Common myeloid progenitor, CD34-positive (primary cell): ENCODE results near the gene MAGEA2.
"Not testable (repeated sequence)": the region's sequence is repeated elsewhere in the genome, so short reads cannot be mapped to it uniquely, and the experiment has no call there.

Experiments
- CTCF ChIA-PET: fragments of 350-600 bp; sonication (Branson Sonifier 250); formaldehyde crosslinking; loops from one replicate; lab custom pipeline; 2021; ENCODE audit warnings: antibody characterized with exemption; lab: Charles Lee
- POLR2A ChIA-PET: fragments of 350-600 bp; sonication (Branson Sonifier 250); formaldehyde crosslinking; loops from one replicate; lab custom pipeline; 2021; ENCODE audit warnings: antibody characterized with exemption; lab: Charles Lee
- DNase-seq, 3 donors: peaks; one replicate each; pipeline versions ENCODE4 v3.0.0 to v3.0.0-alpha.2; 2013
- H3K27ac ChIP-seq, 2 experiments: 1 replicate in 1 of 2; 2 replicates in 1 of 2; pipeline ENCODE4 v1.7.0; 2013; ENCODE audit warnings: inconsistent platforms in 2 of 2, low read length in 2 of 2, mild to moderate bottlenecking in 2 of 2, low read depth in 1 of 2, moderate library complexity in 1 of 2; ENCODE audit not compliant: severe bottlenecking in 2 of 2, insufficient read depth in 1 of 2, poor library complexity in 1 of 2
- H3K27me3 ChIP-seq, 5 experiments: replicated peaks in 2 of 5; 1 replicate in 3 of 5; 2 replicates in 2 of 5; pipeline versions ENCODE4 v1.6.1 to v1.7.0; 2013; ENCODE audit warnings: low read length in 4 of 5, mild to moderate bottlenecking in 2 of 5, moderate library complexity in 2 of 5, inconsistent platforms in 1 of 5; ENCODE audit not compliant: insufficient read depth in 5 of 5, control insufficient read depth in 4 of 5
- H3K36me3 ChIP-seq, 4 experiments: 1 replicate in 2 of 4; 2 replicates in 2 of 4; pipeline versions ENCODE4 v1.6.1 to v1.7.0; 2013; ENCODE audit warnings: low read length in 3 of 4, control low read depth in 1 of 4, mild to moderate bottlenecking in 1 of 4; ENCODE audit not compliant: control insufficient read depth in 4 of 4, insufficient read depth in 4 of 4
- H3K4me1 ChIP-seq, 4 experiments: 1 replicate in 3 of 4; 2 replicates in 1 of 4; pipeline versions ENCODE4 v1.6.1 to v1.7.1; 2013; ENCODE audit warnings: low read length in 3 of 4, mild to moderate bottlenecking in 3 of 4, control low read depth in 1 of 4, inconsistent platforms in 1 of 4, moderate library complexity in 1 of 4; ENCODE audit not compliant: control insufficient read depth in 4 of 4, insufficient read depth in 4 of 4; ENCODE audit errors: control extremely low read depth in 1 of 4
- H3K4me3 ChIP-seq, 7 experiments: 1 replicate in 4 of 7; 2 replicates in 3 of 7; pipeline versions ENCODE4 v1.5.1 to v1.7.0; 2013; ENCODE audit warnings: mild to moderate bottlenecking in 7 of 7, low read length in 6 of 7, moderate library complexity in 6 of 7, inconsistent platforms in 2 of 7, low read depth in 2 of 7, control low read depth in 1 of 7; ENCODE audit not compliant: insufficient read depth in 4 of 7, control insufficient read depth in 1 of 7; ENCODE audit errors: extremely low read depth in 1 of 7
- H3K9me3 ChIP-seq, 5 experiments: 1 replicate in 4 of 5; 2 replicates in 1 of 5; pipeline versions ENCODE4 v1.6.1 to v1.7.1; 2013; ENCODE audit warnings: low read length in 4 of 5, mild to moderate bottlenecking in 2 of 5, inconsistent platforms in 1 of 5, low read depth in 1 of 5, moderate library complexity in 1 of 5; ENCODE audit not compliant: control insufficient read depth in 4 of 5, insufficient read depth in 2 of 5; ENCODE audit errors: control extremely low read depth in 1 of 5
- WGBS: methylation state at CpG from one replicate; pipeline ENCODE4 v1.1.5; 2013; ENCODE audit not compliant: insufficient coverage; 5-methylcytosine and 5-hydroxymethylcytosine counted together

MAGEA2 gene

GRCh38 chrX:152758918-152759317, 5.3 kb upstream of the MAGEA2 start, which contains the start of gene CSAG3:
Gene CSAG3 (plus strand): TSS chrX:152759218.
- WGBS: no CpG with 5 or more reads among the region's 2 CpGs
- H3K27ac ChIP-seq, DNase-seq, CTCF ChIA-PET, H3K27me3 ChIP-seq, H3K4me1 ChIP-seq, H3K9me3 ChIP-seq, H3K4me3 ChIP-seq, POLR2A ChIA-PET, H3K36me3 ChIP-seq: not testable (repeated sequence)

- H3K27ac ChIP-seq, H3K27me3 ChIP-seq, H3K4me1 ChIP-seq, H3K36me3 ChIP-seq, H3K4me3 ChIP-seq, POLR2A ChIA-PET, DNase-seq, CTCF ChIA-PET, H3K9me3 ChIP-seq: not testable (repeated sequence)
- WGBS: no CpG with 5 or more reads among the region's 5 CpGs
These were observed 1.2 kb upstream of the MAGEA2 start for GRCh38 chrX:152754871-152755270.

- no peak overlapping the region for H3K4me3 ChIP-seq
- no peaks in the 10 kb centered on the region for H3K4me1 ChIP-seq
- H3K9me3 ChIP-seq: peaks cover 0 to 3% (median 0%) of the 10 kb centered on the region in 5 experiments
- no peaks in the 10 kb centered on the region for H3K36me3 ChIP-seq
- no peak overlapping the region for H3K27ac ChIP-seq
- CTCF ChIA-PET: no interaction called here
- 83% methylated on average over 1 of the region's 5 CpGs for WGBS
- POLR2A ChIA-PET: no interaction called here
- peaks cover 0 to 3% (median 0%) of the 10 kb centered on the region in 5 experiments for H3K27me3 ChIP-seq
- no peak for DNase-seq
These were observed 15.1 kb downstream of the MAGEA2 start for GRCh38 chrX:152738560-152738959.

- H3K4me1 ChIP-seq: not testable (repeated sequence)
- WGBS: 87% methylated on average over 10 of the region's 12 CpGs
These were observed 17.1 kb downstream of the MAGEA2 start for GRCh38 chrX:152736528-152736927.

GRCh38 chrX:152735860-152736511, 17.7 kb downstream of the MAGEA2 start:
- POLR2A ChIA-PET: no interaction called here
- CTCF ChIA-PET: no interaction called here
- Histone ChIP-seq H3K4me1 (no peaks in the 10 kb centered on the region), H3K36me3 (no peaks in the 10 kb centered on the region), H3K27ac (no peak overlapping the region), H3K27me3 (peaks cover 0 to 3% (median 0%) of the 10 kb centered on the region in 5 experiments), H3K9me3 (peaks cover 0 to 3% (median 0%) of the 10 kb centered on the region in 5 experiments), H3K4me3 (no peak overlapping the region)
- 86% methylated on average over 12 of the region's 12 CpGs for WGBS
- no peak for DNase-seq

More at GRCh38 chrX:152736528-152736927, 17.1 kb downstream of the MAGEA2 start:
- H3K27ac ChIP-seq, DNase-seq, POLR2A ChIA-PET, H3K27me3 ChIP-seq, H3K4me3 ChIP-seq, H3K36me3 ChIP-seq, CTCF ChIA-PET, H3K9me3 ChIP-seq: not testable (repeated sequence)

GRCh38 chrX:152735101-152735500, 18.5 kb downstream of the MAGEA2 start:
- Histone ChIP-seq H3K27me3 (peaks cover 0 to 3% (median 0%) of the 10 kb centered on the region in 5 experiments), H3K4me3 (no peak overlapping the region), H3K4me1 (no peaks in the 10 kb centered on the region), H3K9me3 (peaks cover 0 to 3% (median 0%) of the 10 kb centered on the region in 5 experiments), H3K36me3 (no peaks in the 10 kb centered on the region), H3K27ac (no peak overlapping the region)
- CTCF ChIA-PET: interaction anchor here (0.6 kb wide), 1 partner anchor 980 kb away, joined by 3 read pairs; no protein-coding TSS in a partner anchor
- DNase-seq: no peak
- WGBS: 73% methylated on average over 2 of the region's 2 CpGs
- POLR2A ChIA-PET: no interaction called here

GRCh38 chrX:152734143-152734858, 19.3 kb downstream of the MAGEA2 start:
- CTCF ChIA-PET: interaction anchor here (0.6 kb wide), 1 partner anchor 979 kb away, joined by 3 read pairs; no protein-coding TSS in a partner anchor
- H3K27me3 ChIP-seq, H3K4me3 ChIP-seq, H3K36me3 ChIP-seq, H3K9me3 ChIP-seq, POLR2A ChIA-PET, H3K4me1 ChIP-seq, H3K27ac ChIP-seq, DNase-seq: not testable (repeated sequence)
- WGBS: 92% methylated on average over 18 of the region's 22 CpGs
